Activated CD4-positive, alpha-beta T cell treated with anti-CD3 and anti-CD28 coated beads, Interleukin-2, Interleukin-6, amounts not matched to agents 100 ng/mL and 50 ng/mL, durations not matched to agents 16 hours and 8 hours (primary cell): ENCODE measurements around the gene TRIM15.

Source experiments
- DNase-seq: peaks from one replicate; pipeline ENCODE4 v3.0.0-alpha.2; 2020

TRIM15 gene

GRCh38 chr6:30147096-30147495 lies 16.2 kb upstream of the TRIM15 start:
- no peak for DNase-seq

- no peak for DNase-seq
Observed at GRCh38 chr6:30149234-30149633, 14.1 kb upstream of the TRIM15 start.

- no peak for DNase-seq
Observed at GRCh38 chr6:30149858-30150550, 13.3 kb upstream of the TRIM15 start.

GRCh38 chr6:30150671-30151395 lies 12.5 kb upstream of the TRIM15 start:
- DNase-seq = no peak

- no peak for DNase-seq
Observed at GRCh38 chr6:30151580-30151979, 11.8 kb upstream of the TRIM15 start.

GRCh38 chr6:30152016-30152673 lies 11.2 kb upstream of the TRIM15 start:
- no peak for DNase-seq

- DNase-seq = no peak
Observed at GRCh38 chr6:30152910-30153610, 10.3 kb upstream of the TRIM15 start.

GRCh38 chr6:30154061-30154460 lies 9.3 kb upstream of the TRIM15 start:
- no peak for DNase-seq

- DNase-seq = no peak
Observed at GRCh38 chr6:30154709-30155519, 8.4 kb upstream of the TRIM15 start.

- DNase-seq = no peak
Observed at GRCh38 chr6:30155520-30156261, 7.7 kb upstream of the TRIM15 start.

GRCh38 chr6:30156262-30156599 lies 7.1 kb upstream of the TRIM15 start:
- no peak for DNase-seq

- no peak for DNase-seq
Observed at GRCh38 chr6:30156774-30157173, 6.6 kb upstream of the TRIM15 start.

GRCh38 chr6:30157581-30157980 lies 5.8 kb upstream of the TRIM15 start:
- DNase-seq = no peak

- DNase-seq = no peak
Observed at GRCh38 chr6:30157999-30158398, 5.3 kb upstream of the TRIM15 start.

- DNase-seq = no peak
Observed at GRCh38 chr6:30158475-30159040, 4.8 kb upstream of the TRIM15 start.

GRCh38 chr6:30160008-30160784 lies 3.1 kb upstream of the TRIM15 start:
- no peak for DNase-seq

- no peak for DNase-seq
Observed at GRCh38 chr6:30160785-30161531, 2.4 kb upstream of the TRIM15 start, which contains the start of gene TRIM10. Gene TRIM10 (minus strand): TSS chr6:30161211. CDS start chr6:30160858, 353 bp downstream.

- DNase-seq = no peak
Observed at GRCh38 chr6:30162265-30163089, 869 bp upstream of the TRIM15 start.
